Astrocyte of the cerebellum (primary cell): ENCODE data around the gene PSMC3IP.

ENCODE experiments used
- DNase-seq: peaks from one replicate; pipeline ENCODE4 v3.0.0-alpha.2; 2011; ENCODE audit warnings: low read depth
- H3K4me3 ChIP-seq: 2 replicates; pipeline ENCODE4 v1.5.1; 2011; ENCODE audit warnings: mild to moderate bottlenecking, low read depth, low read length, moderate library complexity
- CTCF ChIP-seq: IDR thresholded peaks from 2 replicates; pipeline ENCODE4 v1.5.1; 2012; ENCODE audit warnings: low read length, low read depth, moderate library complexity, mild to moderate bottlenecking; ENCODE audit errors: missing control alignments
- in situ Hi-C: cut with HindIII; loops from 2 replicates; pipeline ENCODE4 v1.10.0; 2017; ENCODE audit warnings: low sequenced_read_pairs

The PSMC3IP gene

DNA sequence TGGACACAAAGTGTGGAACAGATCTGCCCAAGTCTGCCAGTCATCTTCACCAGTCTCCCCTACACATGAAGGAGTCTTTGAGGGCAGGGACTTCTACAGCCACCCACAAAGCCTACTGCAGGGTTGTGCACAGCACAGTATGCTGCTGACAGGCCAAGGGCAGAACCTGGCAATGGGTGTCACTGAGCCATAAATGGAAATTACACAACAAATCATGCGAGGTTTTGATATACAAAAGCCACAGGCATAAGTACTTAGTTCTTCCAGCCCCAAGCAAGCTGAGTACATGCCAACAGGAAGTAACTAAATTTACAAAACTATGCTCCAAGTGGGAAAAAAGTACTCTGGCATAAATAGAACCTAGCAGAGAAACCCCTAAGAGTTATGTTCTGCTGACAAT, 7.8 kb upstream of the PSMC3IP start:
- no peak overlapping the region for H3K4me3 ChIP-seq
- DNase-seq = no peak
- TF ChIP-seq CTCF = no peak
- in situ Hi-C loops = no loop called here

DNA sequence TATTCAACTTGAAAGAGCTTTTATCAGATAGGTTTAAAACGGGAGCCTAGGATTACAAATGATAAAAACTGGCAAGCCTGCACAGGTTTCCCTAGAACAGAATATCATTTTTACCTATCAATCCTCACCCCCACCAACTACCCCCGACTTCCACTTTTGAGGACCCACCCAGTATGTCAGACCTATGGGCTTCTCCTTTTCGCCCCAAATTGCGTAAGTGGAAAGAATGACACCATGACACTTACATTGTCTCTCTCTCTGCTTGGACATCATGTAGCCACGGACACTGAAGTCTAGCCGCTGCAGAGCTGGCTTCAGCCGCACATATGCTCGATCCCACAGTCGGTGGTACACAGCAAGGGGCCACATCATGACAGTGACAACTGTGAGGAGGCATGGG, 7.4 kb upstream of the PSMC3IP start:
- in situ Hi-C loops = no loop called here
- no peak for TF ChIP-seq CTCF
- no peak overlapping the region for H3K4me3 ChIP-seq
- no peak for DNase-seq

DNA sequence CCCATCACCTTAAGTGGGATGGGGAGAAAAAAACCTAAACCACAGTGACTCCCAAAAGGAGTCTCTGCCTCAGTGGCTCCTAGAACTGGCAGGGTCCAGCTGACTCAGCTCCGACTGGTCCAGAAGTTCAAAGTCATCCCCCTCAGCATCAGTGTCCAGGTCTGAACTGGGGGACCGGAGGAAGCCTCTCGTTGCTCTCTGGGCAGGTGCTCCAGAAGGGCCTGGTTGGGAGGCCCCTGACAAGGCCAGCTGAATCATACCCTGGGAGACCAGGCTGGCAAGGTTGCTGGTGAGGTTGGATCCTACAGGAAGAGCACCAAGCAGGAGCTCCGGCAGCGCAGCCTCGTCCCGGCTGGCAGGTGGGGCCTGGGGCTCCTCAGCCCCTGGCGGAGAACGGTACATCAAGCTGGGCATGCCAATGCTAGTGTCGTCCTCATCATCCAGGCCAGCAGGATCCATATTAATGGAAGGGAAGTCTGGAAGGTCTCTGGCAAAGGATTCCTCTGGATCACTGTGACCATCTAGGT, 4.3 kb upstream of the PSMC3IP start:
- in situ Hi-C loops = no loop called here
- no peak for DNase-seq
- H3K4me3 ChIP-seq = no peak overlapping the region
- no peak for TF ChIP-seq CTCF

- no peak for DNase-seq
- in situ Hi-C loops = no loop called here
- no peak overlapping the region for H3K4me3 ChIP-seq
- TF ChIP-seq CTCF = no peak
Observed at GRCh38 chr17:42579794-42580551, 2.4 kb upstream of the PSMC3IP start.

GRCh38 chr17:42578282-42578869, 847 bp upstream of the PSMC3IP start:
- peak; percentile 82 for TF ChIP-seq CTCF
- in situ Hi-C loops = no loop called here
- DNase-seq = peak; percentile 57
- H3K4me3 ChIP-seq = peak overlapping the region; percentile 87

DNA sequence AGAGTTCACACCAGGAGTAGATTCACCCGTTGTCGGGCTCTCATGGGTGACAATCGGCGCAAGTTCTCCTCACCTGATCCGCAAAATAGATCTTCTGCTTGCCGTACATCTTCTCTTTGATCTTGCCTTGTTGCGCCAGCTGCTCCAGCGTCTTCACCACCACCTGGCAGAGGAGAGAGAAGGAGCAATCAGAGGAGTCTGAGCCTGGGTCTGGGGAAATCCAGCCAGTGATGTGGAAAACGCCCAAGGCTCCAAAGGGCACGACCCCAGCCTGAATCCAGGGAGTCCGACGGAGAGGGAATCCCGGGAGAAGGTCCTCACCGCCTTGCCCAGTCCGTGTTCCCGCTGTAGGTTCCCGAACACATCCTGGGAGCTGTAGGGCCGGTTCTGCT, 393 bp downstream of the PSMC3IP start:
- no peak for DNase-seq
- no peak for TF ChIP-seq CTCF
- H3K4me3 ChIP-seq = peak overlapping the region; percentile 87
- in situ Hi-C loops = no loop called here
